Activated T-cell treated with anti-CD3 and anti-CD28 coated beads, Interleukin-2, amount 50 U/mL, for 4 hours (primary cell): ENCODE results near the gene GRK1. TPM values are rescaled to one million over a fixed set of nuclear protein-coding genes. Genes with fewer than 3 reads are reported as not detected.

Source experiments
- ATAC-seq, 2 donors: fragments of 200-7000 bp; cut with Tn5 transposase; one replicate each; pipeline ENCODE4 v1.10.0; 2021
- DNase-seq: peaks from one replicate; pipeline ENCODE4 v3.0.0-alpha.2; 2020
- H3K27me3 Mint-ChIP-seq: one replicate; pipeline ENCODE4 v1.8.0; 2021; ENCODE audit warnings: low read depth, mixed read lengths
- H3K36me3 Mint-ChIP-seq: one replicate; pipeline ENCODE4 v1.8.0; 2022; ENCODE audit warnings: mixed read lengths; ENCODE audit not compliant: insufficient read depth
- H3K4me1 Mint-ChIP-seq: one replicate; pipeline ENCODE4 v1.8.0; 2021; ENCODE audit warnings: low read depth, mixed read lengths
- H3K4me3 Mint-ChIP-seq: one replicate; pipeline ENCODE4 v1.8.0; 2021; ENCODE audit warnings: mild to moderate bottlenecking, moderate library complexity, mixed read lengths
- H3K9me3 Mint-ChIP-seq: one replicate; pipeline ENCODE4 v1.8.0; 2021; ENCODE audit warnings: mixed read lengths
- total RNA-seq, 3 donors: library from RNA; stranded (reverse); gene quantifications; one replicate each; pipeline ENCODE4 v1.2.1, GENCODE V29; 2021

Gene GRK1
- total RNA-seq, 3 donors from 2014 or later: 0.05 TPM; not detected in 2

DNA sequence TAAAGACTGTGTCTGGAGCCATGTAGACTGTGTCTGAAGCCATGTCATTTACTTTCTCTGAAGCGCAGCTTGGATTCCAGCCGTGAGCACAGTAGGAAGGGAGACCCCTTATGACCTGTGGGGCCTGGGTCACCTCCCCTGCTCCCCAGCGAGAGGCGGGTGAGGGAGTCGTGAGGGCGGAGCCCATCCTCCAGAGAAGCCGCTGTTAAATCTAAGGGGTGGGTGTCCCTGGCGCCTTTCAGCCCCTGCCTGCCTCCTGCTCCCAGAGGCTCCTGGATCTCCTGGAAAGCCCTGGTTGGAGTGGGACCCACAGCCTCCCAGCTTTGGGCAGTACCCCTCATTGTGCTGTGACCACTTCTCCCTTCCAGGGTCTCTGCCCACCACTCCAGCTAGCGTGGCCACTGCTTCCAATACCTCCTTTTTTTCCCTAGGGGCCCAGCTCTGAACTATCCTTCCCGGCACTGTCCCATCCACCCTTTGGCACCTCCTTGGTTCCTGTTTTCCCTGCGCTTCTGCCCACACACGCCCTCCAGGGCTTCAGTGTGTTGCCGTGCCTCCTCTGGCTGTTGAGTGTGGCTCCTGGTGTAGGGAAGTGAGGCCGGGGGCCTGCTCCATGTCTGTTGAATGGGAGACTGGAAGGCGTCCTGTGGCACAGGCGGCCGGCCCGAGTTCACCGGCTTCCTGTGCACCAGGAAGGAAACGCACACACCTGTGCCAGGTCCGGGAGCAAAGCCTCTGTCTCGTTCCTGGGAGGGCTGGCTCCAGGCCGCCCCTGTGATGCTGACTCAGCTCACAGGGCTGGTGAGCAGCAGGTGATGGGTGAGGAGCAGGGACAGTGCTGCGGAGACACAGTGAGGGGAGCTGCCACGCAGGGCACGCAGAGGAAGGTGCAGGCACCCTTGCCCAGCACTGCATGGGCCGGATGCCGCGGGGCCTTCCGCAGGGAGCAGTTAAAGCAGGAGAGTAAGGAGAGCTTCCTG lies 38.4 kb upstream of the GRK1 start:
- Mint-ChIP-seq H3K4me1 (peaks cover 7% of the 10 kb centered on the region), H3K4me3 (no peak overlapping the region), H3K9me3 (no peaks in the 10 kb centered on the region), H3K27me3 (no peaks in the 10 kb centered on the region), H3K36me3 (peaks cover 28% of the 10 kb centered on the region)
- ATAC-seq (no peak), DNase-seq (no peak)

DNA sequence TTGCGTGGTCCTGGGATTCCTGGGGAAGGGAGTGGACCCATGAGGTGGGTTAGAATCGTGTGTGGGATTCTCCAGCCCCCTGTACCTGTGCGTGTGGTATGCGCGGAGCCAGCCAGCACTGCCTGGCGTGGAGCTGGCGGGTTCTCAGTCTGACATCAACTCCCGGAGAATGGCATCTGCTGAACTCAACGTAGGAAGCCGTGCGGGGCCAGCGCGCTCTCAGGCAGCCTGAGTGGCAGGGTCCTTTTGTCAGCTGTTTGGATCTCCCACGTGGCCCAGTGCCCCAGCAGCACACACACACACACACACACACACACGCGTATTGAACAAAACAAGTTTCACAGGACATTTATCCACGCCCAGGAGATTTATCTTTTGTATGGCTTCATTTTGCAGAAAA lies 37.2 kb upstream of the GRK1 start:
- Mint-ChIP-seq H3K4me1 (peaks cover 20% of the 10 kb centered on the region), H3K36me3 (peaks cover 35% of the 10 kb centered on the region), H3K9me3 (no peaks in the 10 kb centered on the region), H3K27me3 (no peaks in the 10 kb centered on the region), H3K4me3 (no peak overlapping the region)
- ATAC-seq (no peak), DNase-seq (no peak)

DNA sequence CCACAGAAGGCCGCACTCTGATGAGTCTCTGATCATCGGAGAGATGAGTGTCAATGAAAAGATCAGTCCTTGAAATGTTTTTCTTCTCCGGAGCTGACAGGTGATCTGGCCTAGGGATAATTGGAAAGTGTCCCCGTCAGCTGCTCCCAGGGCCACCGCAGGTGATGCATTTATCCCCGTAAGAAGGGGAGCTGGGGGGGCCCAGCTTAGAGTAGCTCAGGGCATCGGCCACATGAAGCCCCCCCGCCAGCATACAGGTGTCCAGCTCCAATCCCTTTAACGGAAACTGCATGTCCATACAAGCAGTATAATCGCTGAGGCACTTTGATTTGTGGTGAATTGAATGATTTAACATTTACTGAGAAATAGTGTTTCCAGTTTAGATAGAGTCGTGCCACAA lies 36.7 kb upstream of the GRK1 start:
- DNase-seq (no peak), ATAC-seq (no peak)
- H3K4me1 Mint-ChIP-seq: peaks cover 23% of the 10 kb centered on the region
- H3K27me3 Mint-ChIP-seq: no peaks in the 10 kb centered on the region
- no peak overlapping the region for H3K4me3 Mint-ChIP-seq
- peaks cover 35% of the 10 kb centered on the region for H3K36me3 Mint-ChIP-seq
- H3K9me3 Mint-ChIP-seq: no peaks in the 10 kb centered on the region

DNA sequence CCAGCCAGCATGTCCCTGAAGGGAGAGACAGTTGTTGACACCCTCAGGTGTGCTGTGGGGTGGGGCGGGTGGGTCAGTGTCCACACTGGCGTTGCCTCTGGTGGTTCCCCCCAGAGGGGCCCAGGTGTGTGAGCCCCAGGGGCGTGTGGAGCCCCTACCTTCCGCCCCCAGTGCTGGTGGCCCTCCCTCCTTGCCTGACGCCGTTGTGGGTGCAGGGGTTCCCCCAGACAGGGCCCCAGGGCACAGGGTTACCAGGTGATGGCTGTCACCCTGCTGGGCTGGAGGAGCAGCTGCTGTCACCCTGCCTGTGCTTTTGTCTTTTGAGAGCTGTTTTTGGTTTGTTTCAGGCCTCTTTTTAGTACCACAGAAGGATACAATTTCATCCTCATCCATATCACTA lies 36.2 kb upstream of the GRK1 start:
- no peak for ATAC-seq
- peaks cover 35% of the 10 kb centered on the region for H3K36me3 Mint-ChIP-seq

DNA sequence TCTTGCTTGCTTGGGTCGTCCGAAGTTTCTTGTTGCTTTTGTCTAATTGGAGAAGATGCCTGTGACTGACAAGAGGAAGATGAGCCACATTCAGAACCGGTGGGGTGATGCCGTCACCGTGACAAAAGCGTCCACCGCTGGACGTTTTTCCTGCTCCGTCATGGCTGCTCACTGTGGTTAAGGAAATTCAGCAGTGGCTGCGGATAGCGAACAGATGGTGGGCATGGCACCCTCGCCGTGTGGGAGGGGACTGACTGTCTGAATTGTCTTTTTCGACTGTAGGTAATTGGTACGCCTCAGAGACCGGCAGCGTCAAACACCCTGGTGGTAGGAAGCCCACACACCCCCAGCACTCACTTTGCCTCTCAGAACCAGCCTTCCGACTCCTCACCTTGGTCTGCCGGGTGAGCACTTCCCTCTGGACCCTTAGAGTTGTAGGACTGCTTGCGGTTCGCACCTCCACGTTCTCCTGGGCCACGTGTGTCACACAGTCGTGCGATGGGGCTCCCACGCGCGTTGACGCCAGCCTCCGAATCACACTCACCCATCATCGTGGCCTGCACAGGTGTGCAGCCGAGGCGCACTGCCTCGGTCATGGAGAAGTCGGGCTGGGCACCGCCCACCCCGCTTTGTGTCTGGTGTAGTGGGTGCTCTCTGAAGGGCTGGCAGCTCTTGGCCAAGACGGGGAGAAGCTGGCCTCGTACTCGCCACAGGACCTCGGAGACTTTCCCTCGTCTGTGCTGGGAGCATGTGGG lies 35.5 kb upstream of the GRK1 start:
- Mint-ChIP-seq H3K4me3 (no peak overlapping the region), H3K36me3 (peaks cover 35% of the 10 kb centered on the region), H3K27me3 (no peaks in the 10 kb centered on the region), H3K4me1 (peaks cover 23% of the 10 kb centered on the region), H3K9me3 (no peaks in the 10 kb centered on the region)
- no peak for ATAC-seq
- DNase-seq: no peak

More for the DNA sequence above, 36.2 kb upstream of the GRK1 start:
- H3K9me3 Mint-ChIP-seq: no peaks in the 10 kb centered on the region
- H3K4me3 Mint-ChIP-seq: no peak overlapping the region
- no peaks in the 10 kb centered on the region for H3K27me3 Mint-ChIP-seq
- no peak for DNase-seq
- H3K4me1 Mint-ChIP-seq: peaks cover 23% of the 10 kb centered on the region

DNA sequence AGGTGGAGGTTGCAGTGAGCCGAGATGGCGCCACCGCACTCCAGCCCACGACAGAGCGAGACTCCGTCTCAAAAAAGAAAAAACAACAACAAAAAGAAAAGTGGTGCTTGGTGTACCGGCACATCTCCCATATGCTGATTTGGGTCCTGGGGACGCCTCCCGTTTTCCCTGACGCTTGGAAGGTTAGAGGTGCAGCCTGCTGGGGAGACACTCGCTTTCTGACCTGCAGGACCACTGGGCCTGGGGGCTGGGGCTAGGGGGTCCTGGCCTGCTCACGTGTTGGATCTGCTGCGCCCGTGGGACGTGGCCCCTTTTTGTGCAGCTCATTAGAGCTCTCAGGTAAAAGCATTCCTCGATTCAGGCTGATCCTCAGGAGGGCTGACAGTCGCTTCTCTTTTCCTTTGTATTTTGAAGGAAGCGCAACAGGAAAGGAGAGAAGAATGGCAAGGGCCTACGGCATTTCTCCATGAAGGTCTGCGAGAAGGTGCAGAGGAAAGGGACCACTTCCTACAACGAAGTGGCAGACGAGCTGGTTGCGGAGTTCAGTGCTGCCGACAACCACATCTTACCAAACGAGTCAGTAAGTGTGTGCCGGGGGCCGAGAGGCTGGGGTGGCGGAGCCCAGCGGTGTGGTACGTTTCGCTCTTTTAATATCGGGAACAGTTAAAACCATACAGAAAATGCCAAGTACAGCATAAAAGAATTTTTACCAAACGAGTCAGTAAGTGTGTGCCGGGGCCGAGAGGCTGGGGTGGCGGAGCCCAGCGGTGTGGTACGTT lies 34.1 kb upstream of the GRK1 start:
- Mint-ChIP-seq H3K36me3 (peaks cover 39% of the 10 kb centered on the region), H3K9me3 (no peaks in the 10 kb centered on the region), H3K4me1 (peaks cover 23% of the 10 kb centered on the region), H3K4me3 (no peak overlapping the region), H3K27me3 (no peaks in the 10 kb centered on the region)
- ATAC-seq (no peak), DNase-seq (no peak)

DNA sequence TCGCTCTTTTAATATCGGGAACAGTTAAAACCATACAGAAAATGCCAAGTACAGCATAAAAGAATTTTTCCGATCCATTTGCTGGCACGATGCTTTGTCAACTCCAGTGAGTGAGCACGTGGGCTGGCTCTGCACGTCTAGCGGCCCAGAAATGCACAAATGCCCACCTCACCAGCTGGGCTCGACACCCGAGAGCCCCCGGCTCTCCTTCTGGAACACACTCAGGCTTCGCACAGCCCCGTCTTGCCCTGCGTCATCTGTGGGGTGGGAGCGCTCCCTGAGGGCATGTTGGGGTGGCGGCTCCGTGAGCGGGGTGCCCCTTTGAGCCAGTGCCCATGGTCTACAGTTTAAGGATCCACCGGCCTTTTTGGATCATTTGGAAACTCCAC lies 33.5 kb upstream of the GRK1 start:
- H3K36me3 Mint-ChIP-seq: peaks cover 39% of the 10 kb centered on the region
- no peak overlapping the region for H3K4me3 Mint-ChIP-seq
- no peak for DNase-seq

DNA sequence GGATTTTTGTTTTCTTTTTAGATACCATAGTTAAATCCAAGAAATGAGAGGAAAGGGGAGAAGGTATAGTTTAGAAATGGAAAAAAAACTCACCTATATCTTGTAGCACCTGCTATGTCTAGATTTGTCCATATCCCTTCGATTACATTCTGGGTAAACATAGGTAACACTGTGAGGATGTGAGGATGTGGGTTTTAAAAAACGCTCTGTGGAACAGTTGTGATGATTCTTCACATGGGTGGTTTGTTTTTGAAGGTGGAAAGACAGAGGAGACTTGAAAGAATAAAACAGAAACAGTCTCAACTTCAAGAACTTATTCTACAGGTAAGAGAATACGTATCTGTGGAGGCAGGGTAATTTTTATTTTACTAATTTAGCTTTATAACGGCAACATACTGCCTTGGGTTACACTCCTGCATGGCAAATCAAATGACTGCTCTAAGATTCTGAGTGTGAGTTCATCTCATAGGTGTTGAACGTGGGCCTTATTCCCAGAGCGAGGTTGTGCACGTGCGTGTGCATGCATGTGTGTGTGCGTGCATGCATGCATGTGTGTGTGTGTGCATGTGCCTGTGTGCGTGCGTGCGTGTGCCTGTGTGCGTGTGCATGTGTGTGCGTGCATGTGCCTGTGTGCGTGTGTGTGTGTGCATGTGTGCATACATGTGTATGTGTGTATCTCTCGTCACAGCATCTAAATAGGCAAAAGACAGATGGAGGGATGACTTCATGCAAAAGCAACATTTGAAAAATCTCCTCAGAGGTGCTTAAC lies 32.6 kb upstream of the GRK1 start:
- H3K27me3 Mint-ChIP-seq: no peaks in the 10 kb centered on the region
- peaks cover 23% of the 10 kb centered on the region for H3K4me1 Mint-ChIP-seq
- H3K4me3 Mint-ChIP-seq: no peak overlapping the region
- ATAC-seq (no peak), DNase-seq (no peak)
- H3K36me3 Mint-ChIP-seq: peaks cover 39% of the 10 kb centered on the region
- H3K9me3 Mint-ChIP-seq: no peaks in the 10 kb centered on the region

More for the DNA sequence above, 33.5 kb upstream of the GRK1 start:
- Mint-ChIP-seq H3K9me3 (no peaks in the 10 kb centered on the region), H3K27me3 (no peaks in the 10 kb centered on the region), H3K4me1 (peaks cover 23% of the 10 kb centered on the region)
- ATAC-seq: no peak

DNA sequence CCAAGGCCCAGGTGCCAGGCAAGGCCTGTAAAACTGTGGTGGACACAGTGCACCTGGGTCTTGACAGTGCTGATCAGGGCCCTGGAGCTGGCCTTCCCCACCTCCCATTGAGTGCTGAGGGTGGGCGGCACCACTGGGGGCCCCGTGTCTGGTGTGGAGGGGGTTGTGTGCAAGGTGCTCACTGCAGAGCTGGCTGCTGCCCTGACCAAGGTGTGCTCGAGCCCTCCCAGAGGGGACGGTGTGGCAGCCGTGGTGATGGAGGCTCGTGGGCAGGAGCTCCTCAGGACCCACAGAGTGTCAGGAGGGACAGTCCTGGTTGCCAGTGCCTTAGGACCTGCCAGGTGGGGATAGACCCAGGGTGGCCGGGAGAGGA lies 32.0 kb upstream of the GRK1 start:
- Mint-ChIP-seq H3K27me3 (no peaks in the 10 kb centered on the region), H3K36me3 (peaks cover 44% of the 10 kb centered on the region), H3K4me1 (peaks cover 23% of the 10 kb centered on the region), H3K9me3 (no peaks in the 10 kb centered on the region), H3K4me3 (no peak overlapping the region)
- ATAC-seq: no peak
- no peak for DNase-seq

DNA sequence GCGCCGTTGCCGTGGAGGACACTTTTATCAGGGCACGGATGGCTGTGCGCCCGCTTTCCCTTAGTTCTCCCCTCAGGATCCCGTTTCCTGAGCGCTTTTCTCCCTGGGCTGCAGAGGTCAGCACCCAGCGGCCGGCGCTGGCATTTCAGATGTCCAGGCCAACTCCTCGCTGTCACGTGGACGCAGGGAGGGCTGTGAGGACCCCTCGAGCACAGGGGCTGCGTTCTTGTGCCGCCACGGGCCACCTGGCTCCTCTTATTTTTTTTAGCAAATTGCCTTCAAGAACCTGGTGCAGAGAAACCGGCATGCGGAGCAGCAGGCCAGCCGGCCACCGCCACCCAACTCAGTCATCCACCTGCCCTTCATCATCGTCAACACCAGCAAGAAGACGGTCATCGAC lies 31.3 kb upstream of the GRK1 start:
- Mint-ChIP-seq H3K4me3 (no peak overlapping the region), H3K4me1 (peaks cover 23% of the 10 kb centered on the region)
- no peak for DNase-seq

DNA sequence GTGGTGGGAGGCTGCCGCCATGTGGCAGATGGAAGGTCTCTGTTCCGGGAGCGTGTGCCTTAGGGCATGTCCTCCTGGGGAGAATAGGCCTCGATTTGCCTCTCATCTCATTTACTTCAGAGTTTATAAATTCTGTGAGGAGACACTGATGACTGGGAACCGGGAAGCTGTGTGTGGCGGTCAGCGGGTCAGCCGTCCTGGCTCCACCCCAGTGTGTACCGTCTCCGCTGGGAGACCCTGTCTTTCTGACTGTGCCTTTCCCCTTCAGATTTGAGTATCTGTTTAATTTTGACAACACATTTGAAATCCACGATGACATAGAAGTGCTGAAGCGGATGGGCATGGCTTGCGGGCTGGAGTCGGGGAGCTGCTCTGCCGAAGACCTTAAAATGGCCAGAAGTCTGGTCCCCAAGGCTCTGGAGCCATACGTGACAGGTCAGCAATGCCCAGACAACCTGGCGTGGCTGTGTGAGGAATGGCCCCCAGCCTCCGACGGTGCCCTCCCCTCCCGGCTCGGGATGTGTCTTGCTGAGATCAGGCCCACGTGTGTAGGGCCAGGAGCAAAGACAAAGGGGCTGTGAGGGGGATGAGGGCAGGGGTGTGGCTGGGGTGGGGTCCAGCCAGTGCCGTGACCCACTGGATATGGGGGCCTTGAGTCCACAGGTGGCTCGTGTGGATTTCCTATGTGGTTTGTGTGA lies 30.6 kb upstream of the GRK1 start:
- Mint-ChIP-seq H3K36me3 (peaks cover 51% of the 10 kb centered on the region), H3K27me3 (no peaks in the 10 kb centered on the region), H3K4me1 (peaks cover 23% of the 10 kb centered on the region), H3K9me3 (no peaks in the 10 kb centered on the region), H3K4me3 (no peak overlapping the region)
- ATAC-seq (no peak), DNase-seq (no peak)

More for the DNA sequence above, 31.3 kb upstream of the GRK1 start:
- no peaks in the 10 kb centered on the region for H3K27me3 Mint-ChIP-seq
- H3K36me3 Mint-ChIP-seq: peaks cover 50% of the 10 kb centered on the region
- H3K9me3 Mint-ChIP-seq: no peaks in the 10 kb centered on the region
- no peak for ATAC-seq

DNA sequence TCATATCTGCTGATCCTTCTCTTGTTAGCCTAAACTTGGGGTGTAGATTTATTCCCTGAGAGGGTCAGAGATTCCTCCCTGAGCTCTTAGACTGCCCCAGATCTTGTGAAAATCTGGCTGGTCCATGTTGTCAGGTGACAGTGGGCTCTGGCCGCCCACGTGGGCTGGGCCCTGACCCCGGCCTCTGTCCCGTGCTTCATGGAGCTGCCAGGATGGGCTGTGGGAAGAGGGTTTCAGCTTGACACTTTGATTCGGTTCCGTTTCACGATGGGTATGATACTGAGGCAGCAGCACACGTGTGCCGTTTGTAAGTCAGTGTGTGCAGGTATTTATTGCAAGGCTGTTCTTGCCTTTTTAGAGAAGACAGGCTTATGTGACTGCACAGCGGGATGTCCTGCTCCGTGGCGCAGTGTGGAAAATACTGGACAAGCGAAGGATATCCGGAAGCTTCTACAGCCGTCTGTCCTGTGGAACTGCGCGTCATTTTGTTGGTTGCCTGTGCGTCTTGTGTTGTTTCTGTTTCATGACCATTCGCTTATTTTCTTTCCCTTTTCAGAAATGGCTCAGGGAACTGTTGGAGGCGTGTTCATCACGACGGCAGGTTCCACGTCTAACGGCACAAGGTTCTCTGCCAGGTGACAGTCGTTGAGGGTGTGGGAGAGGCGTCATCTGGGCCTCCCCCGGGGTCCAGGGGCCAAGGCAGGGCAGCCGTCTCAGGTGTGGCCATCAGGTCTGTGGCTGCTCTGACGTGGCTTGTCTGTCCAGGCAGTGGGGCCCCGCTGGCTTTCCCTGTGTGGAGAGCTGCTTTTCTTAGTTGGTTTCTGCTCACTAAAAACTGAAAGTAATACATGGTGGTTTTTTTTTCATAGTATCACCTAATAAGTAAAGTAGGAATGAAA lies 29.5 kb upstream of the GRK1 start:
- H3K4me3 Mint-ChIP-seq: no peak overlapping the region
- H3K27me3 Mint-ChIP-seq: no peaks in the 10 kb centered on the region

More for the DNA sequence above, 29.5 kb upstream of the GRK1 start:
- Mint-ChIP-seq H3K9me3 (peaks cover 2% of the 10 kb centered on the region), H3K36me3 (peaks cover 58% of the 10 kb centered on the region), H3K4me1 (peaks cover 23% of the 10 kb centered on the region)
- DNase-seq: no peak
- ATAC-seq: no peak
